ENCODE data around the gene MYCBP. TPM values are rescaled to one million over a fixed set of nuclear protein-coding genes. Genes with fewer than 3 reads are reported as not detected.
A peak's percentile ranks its signal among the peaks of the same experiment; 100 is the strongest.

MYCBP gene
- total and polyA plus RNA-seq, 2 of the 13 experiments (the other 11 are each of a cell fraction or from before 2014, with no cell fraction given) = 11.4 to 30.4 TPM

- TF ChIP-seq ZNF564 (CRISPR knock-in tag; IDR thresholded peaks at IDR 0.05) (0 out of 2 replicates have a peak, but pooled peaks have one; percentile 29), ZNF546 (CRISPR knock-in tag; conservative IDR thresholded peaks at IDR 0.05) (peak; percentile 26; the same call in 1 of the 2 replicates), DDIT3 (CRISPR knock-in tag; IDR thresholded peaks at IDR 0.05) (no peak), MAFG (CRISPR knock-in tag; IDR thresholded peaks at IDR 0.05) (no peak), SIN3B (IDR thresholded peaks at IDR 0.05; ENCODE audit: low read length) (no peak), KDM3A (CRISPR knock-in tag; IDR thresholded peaks at IDR 0.05; ENCODE audit: low read depth) (0 out of 2 replicates have a peak, but pooled peaks have one; percentile 51), CBX2 (IDR thresholded peaks at IDR 0.05; ENCODE audit: low read depth, low read length) (no peak), CBX2 (CRISPR knock-in tag; IDR thresholded peaks at IDR 0.05; ENCODE audit: low read depth) (no peak), ZNF234 (CRISPR knock-in tag; conservative IDR thresholded peaks at IDR 0.05) (no peak), ZNF788 (CRISPR knock-in tag; IDR thresholded peaks at IDR 0.05; ENCODE audit: borderline replicate concordance) (peak; percentile 71; the same call in 1 of the 2 replicates), ZNF709 (CRISPR knock-in tag; IDR thresholded peaks at IDR 0.05) (0 out of 2 replicates have a peak, but pooled peaks have one; percentile 55), ZNF574 (CRISPR knock-in tag; IDR thresholded peaks at IDR 0.05) (peak; percentile 74), RELA (CRISPR knock-in tag; IDR thresholded peaks at IDR 0.05) (no peak), IRX3 (CRISPR knock-in tag; IDR thresholded peaks at IDR 0.05; ENCODE audit: borderline replicate concordance, low read depth) (0 out of 2 replicates have a peak, but pooled peaks have one; percentile 31), ZSCAN21 (CRISPR knock-in tag; IDR thresholded peaks at IDR 0.05; ENCODE audit: borderline replicate concordance) (no peak; the same call in 1 of the 2 replicates), ZNF850 (CRISPR knock-in tag; conservative IDR thresholded peaks at IDR 0.05) (no peak), ZNF777 (CRISPR knock-in tag; IDR thresholded peaks at IDR 0.05) (0 out of 2 replicates have a peak, but pooled peaks have one; percentile 19), ZNF577 (CRISPR knock-in tag; IDR thresholded peaks at IDR 0.05; ENCODE audit: borderline replicate concordance, low read depth) (no peak), HMGXB3 (CRISPR knock-in tag; IDR thresholded peaks at IDR 0.05; ENCODE audit: borderline replicate concordance) (no peak), GABPB1 (CRISPR knock-in tag; IDR thresholded peaks at IDR 0.05) (peak; percentile 87), FOXC1 (CRISPR knock-in tag; IDR thresholded peaks at IDR 0.05; ENCODE audit: borderline replicate concordance) (peak; percentile 68; the same call in 1 of the 2 replicates), ZNF781 (CRISPR knock-in tag; IDR thresholded peaks at IDR 0.05; ENCODE audit: borderline replicate concordance, not compliant biosample characterization) (peak; percentile 43)
Observed at GRCh38 chr1:38859561-38860453, 13.3 kb downstream of the MYCBP start, which contains the start of gene RRAGC (continued).

All from HepG2 (cell line).